Skeletal muscle tissue (tissue), 4 donors: ENCODE measurements around the gene VWF. TPM values are rescaled to one million over a fixed set of nuclear protein-coding genes. Genes with fewer than 3 reads are reported as not detected.
A peak's percentile ranks its signal among the peaks of the same experiment; 100 is the strongest.

ENCODE experiments used
- H3K27ac ChIP-seq: one replicate; pipeline ENCODE4 v1.7.0; 2013; ENCODE audit warnings: mild to moderate bottlenecking, low read depth, low read length, inconsistent platforms
- H3K27me3 ChIP-seq, 3 donors: one replicate each; pipeline ENCODE4 v1.7.0; 2013; ENCODE audit warnings: low read length in 3 of 3; ENCODE audit not compliant: control insufficient read depth in 3 of 3, insufficient read depth in 3 of 3
- H3K36me3 ChIP-seq, 3 donors: one replicate each; pipeline ENCODE4 v1.7.0; 2013; ENCODE audit warnings: low read length in 3 of 3; ENCODE audit not compliant: control insufficient read depth in 3 of 3, insufficient read depth in 3 of 3
- H3K4me1 ChIP-seq, 3 donors: one replicate each; pipeline ENCODE4 v1.7.0; 2013; ENCODE audit warnings: low read length in 3 of 3, mild to moderate bottlenecking in 3 of 3; ENCODE audit not compliant: control insufficient read depth in 3 of 3, insufficient read depth in 3 of 3
- H3K4me3 ChIP-seq, 3 donors: one replicate each; pipeline ENCODE4 v1.7.0; 2013; ENCODE audit warnings: low read length in 3 of 3
- H3K9ac ChIP-seq, 3 donors: one replicate each; pipeline ENCODE4 v1.7.0; 2013; ENCODE audit warnings: low read length in 3 of 3, mild to moderate bottlenecking in 3 of 3, moderate library complexity in 2 of 3, low read depth in 1 of 3
- H3K9me3 ChIP-seq, 3 donors: one replicate each; pipeline ENCODE4 v1.7.0; 2013; ENCODE audit warnings: low read length in 3 of 3; ENCODE audit not compliant: control insufficient read depth in 3 of 3
- total RNA-seq: library from RNA; depleted of rRNA; stranded (reverse); fragments of >200 nt; gene quantifications from one replicate; pipeline ENCODE4 v1.2.3, GENCODE V29; 2014
- donor health status: Osteomylitis.

VWF gene
- total RNA-seq, 1 donor from 2014 or later, result 58.5 TPM

DNA sequence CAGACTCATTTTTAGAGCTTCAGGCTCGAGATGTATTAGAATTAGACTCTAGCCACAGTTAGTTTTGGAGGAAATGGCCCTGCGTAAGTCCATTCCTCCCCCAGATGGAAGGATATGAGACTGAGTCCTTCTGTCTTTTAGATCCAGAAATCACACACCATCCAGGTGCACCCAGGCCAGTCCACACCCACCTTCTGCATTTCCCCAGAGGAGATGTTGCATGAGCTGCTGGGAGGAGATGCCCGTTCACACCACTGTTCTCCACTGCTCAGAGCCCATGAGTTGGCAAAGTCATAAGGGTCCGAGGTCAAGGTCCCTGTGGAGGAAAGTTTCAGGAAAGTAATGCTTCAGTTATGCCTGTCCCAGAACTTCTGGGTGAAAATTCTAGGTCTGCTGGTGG lies 29.2 kb downstream of the VWF start:
- Histone ChIP-seq H3K9ac (no peak overlapping the region), H3K27ac (no peak overlapping the region), H3K36me3 (peaks cover 0 to 4% (median 0%) of the 10 kb centered on the region in 3 donors), H3K4me3 (no peak overlapping the region), H3K27me3 (peaks cover 0 to 5% (median 0%) of the 10 kb centered on the region in 3 donors), H3K9me3 (no peaks in the 10 kb centered on the region), H3K4me1 (peaks cover 19 to 24% (median 23%) of the 10 kb centered on the region in 3 donors)

- Histone ChIP-seq H3K9ac (no peak overlapping the region), H3K27me3 (peaks cover 0 to 5% (median 0%) of the 10 kb centered on the region in 3 donors), H3K4me1 (peaks cover 25 to 29% (median 26%) of the 10 kb centered on the region in 3 donors), H3K27ac (no peak overlapping the region), H3K4me3 (no peak overlapping the region), H3K36me3 (peaks cover 0 to 4% (median 0%) of the 10 kb centered on the region in 3 donors), H3K9me3 (no peaks in the 10 kb centered on the region)
These were observed 30.7 kb downstream of the VWF start for GRCh38 chr12:6093764-6094163.

- no peak overlapping the region for H3K4me3 ChIP-seq
- H3K4me1 ChIP-seq, result peaks cover 25 to 32% (median 26%) of the 10 kb centered on the region in 3 donors
- no peak overlapping the region for H3K27ac ChIP-seq
- H3K9ac ChIP-seq, result no peak overlapping the region
- H3K27me3 ChIP-seq, result peaks cover 0 to 5% (median 0%) of the 10 kb centered on the region in 3 donors
- no peaks in the 10 kb centered on the region for H3K9me3 ChIP-seq
- peaks cover 0 to 4% (median 0%) of the 10 kb centered on the region in 3 donors for H3K36me3 ChIP-seq
These were observed 31.4 kb downstream of the VWF start for GRCh38 chr12:6092784-6093722.

- Histone ChIP-seq H3K27me3 (peaks cover 0 to 3% (median 3%) of the 10 kb centered on the region in 3 donors), H3K27ac (no peak overlapping the region), H3K9ac (no peak overlapping the region), H3K4me1 (peaks cover 25 to 35% (median 26%) of the 10 kb centered on the region in 3 donors), H3K4me3 (no peak overlapping the region), H3K9me3 (no peaks in the 10 kb centered on the region), H3K36me3 (peaks cover 0 to 4% (median 0%) of the 10 kb centered on the region in 3 donors)
These were observed 32.5 kb downstream of the VWF start for GRCh38 chr12:6091786-6092566.

GRCh38 chr12:6090803-6091202 lies 33.7 kb downstream of the VWF start:
- peaks cover 0 to 4% (median 0%) of the 10 kb centered on the region in 3 donors for H3K36me3 ChIP-seq
- H3K9me3 ChIP-seq, result no peaks in the 10 kb centered on the region
- H3K4me3 ChIP-seq, result no peak overlapping the region
- peaks cover 25 to 35% (median 26%) of the 10 kb centered on the region in 3 donors for H3K4me1 ChIP-seq
- H3K27me3 ChIP-seq, result peaks cover 0 to 3% (median 3%) of the 10 kb centered on the region in 3 donors
- H3K9ac ChIP-seq, result no peak overlapping the region
- no peak overlapping the region for H3K27ac ChIP-seq

- no peak overlapping the region for H3K27ac ChIP-seq
These were observed 35.3 kb downstream of the VWF start for GRCh38 chr12:6088921-6089747.

DNA sequence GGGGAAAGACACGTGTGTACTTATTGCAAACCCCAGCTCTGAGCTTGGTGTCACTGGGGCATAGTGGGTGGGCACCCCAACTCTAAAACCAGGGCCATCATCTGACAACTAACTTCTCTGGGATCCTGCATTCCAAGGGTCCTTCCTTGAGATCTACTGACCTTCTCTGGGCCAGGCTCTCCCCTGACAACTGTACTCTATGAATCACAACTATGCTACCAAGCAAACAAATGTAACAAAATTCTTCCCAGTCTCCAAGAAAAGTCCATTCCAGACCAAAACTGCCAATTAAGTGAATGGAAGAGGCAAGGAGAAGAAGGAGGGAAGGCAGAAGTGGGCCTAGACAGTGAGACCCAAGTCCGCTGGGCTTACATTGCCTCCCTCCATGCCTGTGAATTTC lies 38.2 kb downstream of the VWF start:
- H3K36me3 ChIP-seq, result no peaks in the 10 kb centered on the region
- H3K9me3 ChIP-seq, result no peaks in the 10 kb centered on the region
- no peak overlapping the region for H3K9ac ChIP-seq
- H3K27ac ChIP-seq, result no peak overlapping the region
- peaks cover 0 to 3% (median 0%) of the 10 kb centered on the region in 3 donors for H3K27me3 ChIP-seq
- no peak overlapping the region for H3K4me3 ChIP-seq
- peaks cover 19 to 30% (median 23%) of the 10 kb centered on the region in 3 donors for H3K4me1 ChIP-seq

More at GRCh38 chr12:6088921-6089747, 35.3 kb downstream of the VWF start:
- peaks cover 0 to 3% (median 3%) of the 10 kb centered on the region in 3 donors for H3K27me3 ChIP-seq
- peaks cover 0 to 4% (median 0%) of the 10 kb centered on the region in 3 donors for H3K36me3 ChIP-seq
- no peaks in the 10 kb centered on the region for H3K9me3 ChIP-seq
- H3K9ac ChIP-seq, result peak overlapping the region in 1 of 3 donors; percentile 50
- peaks cover 34 to 43% (median 36%) of the 10 kb centered on the region in 3 donors for H3K4me1 ChIP-seq
- H3K4me3 ChIP-seq, result no peak overlapping the region

- Histone ChIP-seq H3K27ac (no peak overlapping the region), H3K4me3 (no peak overlapping the region), H3K9me3 (no peaks in the 10 kb centered on the region), H3K36me3 (no peaks in the 10 kb centered on the region), H3K4me1 (peaks cover 18 to 30% (median 23%) of the 10 kb centered on the region in 3 donors), H3K27me3 (peaks cover 0 to 3% (median 0%) of the 10 kb centered on the region in 3 donors), H3K9ac (no peak overlapping the region)
These were observed 38.6 kb downstream of the VWF start for GRCh38 chr12:6085841-6086240.

DNA sequence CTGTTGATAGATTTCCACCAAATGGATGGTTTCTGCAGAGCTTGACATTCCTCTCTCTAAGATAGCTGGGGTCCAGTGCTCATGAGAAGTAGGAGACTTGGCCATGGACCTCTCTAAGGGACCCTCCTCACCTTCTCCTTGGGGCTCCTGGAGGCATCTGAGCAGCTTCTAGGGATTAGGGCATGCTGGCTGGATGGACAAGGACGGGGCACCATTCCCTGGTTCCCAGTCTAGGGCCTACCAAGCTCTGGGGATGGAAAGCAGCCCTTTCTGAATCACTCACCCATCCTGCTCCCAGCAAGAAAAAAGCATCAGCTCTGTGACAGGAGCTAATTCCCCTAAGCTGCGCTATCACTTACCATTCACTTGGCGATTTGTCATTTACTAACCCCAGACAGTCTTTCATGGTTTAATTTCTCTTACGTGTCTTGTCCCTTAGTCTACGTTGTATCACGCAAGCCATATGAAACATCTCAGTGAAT lies 39.5 kb downstream of the VWF start:
- no peak overlapping the region for H3K9ac ChIP-seq
- H3K27me3 ChIP-seq, result peaks cover 0 to 3% (median 0%) of the 10 kb centered on the region in 3 donors
- H3K27ac ChIP-seq, result no peak overlapping the region
- no peak overlapping the region for H3K4me3 ChIP-seq
- peaks cover 0 to 2% (median 0%) of the 10 kb centered on the region in 3 donors for H3K36me3 ChIP-seq
- H3K9me3 ChIP-seq, result no peaks in the 10 kb centered on the region
- H3K4me1 ChIP-seq, result peaks cover 11 to 32% (median 19%) of the 10 kb centered on the region in 3 donors
